Kidney (tissue), 14 donors: ENCODE results near the gene PDSS2. TPM values are rescaled to one million over a fixed set of nuclear protein-coding genes. Genes with fewer than 3 reads are reported as not detected.
A peak's percentile ranks its signal among the peaks of the same experiment; 100 is the strongest.

Experiments
- DNase-seq, 5 donors: peaks; one replicate each; pipeline ENCODE4 v3.0.0-alpha.2; 2013 to 2020
- FAIRE-seq: peaks from 2 replicates; lab custom pipeline; 2012; peaks lifted over from hg19 to GRCh38; lab: Jason Lieb, UNC
- H3K27ac ChIP-seq, 2 donors: one replicate each; pipeline ENCODE4 v1.7.0; 2013; ENCODE audit warnings: low read depth in 2 of 2, low read length in 2 of 2, inconsistent platforms in 1 of 2
- H3K27me3 ChIP-seq: one replicate; pipeline ENCODE4 v1.7.1; 2013; ENCODE audit warnings: low read length, inconsistent platforms; ENCODE audit not compliant: control insufficient read depth, insufficient read depth
- H3K36me3 ChIP-seq, 3 donors: one replicate each; pipeline versions ENCODE4 v1.7.0 to v1.7.1; 2013; ENCODE audit warnings: low read length in 3 of 3, control low read depth in 1 of 3, inconsistent platforms in 1 of 3; ENCODE audit not compliant: insufficient read depth in 3 of 3, control insufficient read depth in 2 of 3
- H3K4me1 ChIP-seq, 3 donors: one replicate each; pipeline versions ENCODE4 v1.7.0 to v1.7.1; 2013; ENCODE audit warnings: low read length in 3 of 3, inconsistent platforms in 1 of 3, low read depth in 1 of 3; ENCODE audit not compliant: control insufficient read depth in 2 of 3, insufficient read depth in 2 of 3
- H3K4me3 ChIP-seq, 3 donors: one replicate each; pipeline versions ENCODE4 v1.7.0 to v1.8.1; 2013; ENCODE audit warnings: low read length in 3 of 3, control low read depth in 1 of 3, inconsistent platforms in 1 of 3
- H3K9ac ChIP-seq, 3 donors: one replicate each; pipeline versions ENCODE4 v1.7.0 to v1.7.1; 2013; ENCODE audit warnings: low read length in 3 of 3, control low read depth in 1 of 3, inconsistent platforms in 1 of 3
- H3K9me3 ChIP-seq, 3 donors: one replicate each; pipeline versions ENCODE4 v1.7.0 to v1.7.1; 2013; ENCODE audit warnings: low read length in 3 of 3, control low read depth in 1 of 3, inconsistent platforms in 1 of 3; ENCODE audit not compliant: control insufficient read depth in 2 of 3, insufficient read depth in 1 of 3
- CTCF ChIP-seq: IDR thresholded peaks from 3 replicates; pipeline ENCODE4 v1.5.1; 2012; ENCODE audit warnings: mild to moderate bottlenecking, moderate library complexity, borderline replicate concordance; ENCODE audit not compliant: insufficient read depth; ENCODE audit errors: extremely low read depth
- intact Hi-C: fragments of 100-400 bp; cut with DNase I; formaldehyde crosslinking; loops from one replicate; pipeline ENCODE4 v1.11.1; 2022
- polyA plus RNA-seq: library from polyadenylated mRNA; stranded (reverse); fragments of 350-450 nt; fragmentation: Illumina TruSeq; extraction: RNeasy Lipid Tissue Mini Kit (QIAGEN cat#74804); gene quantifications from one replicate; pipeline ENCODE4 v1.2.3, GENCODE V29; 2014; ENCODE audit warnings: low read depth, low replicate concordance; ENCODE audit not compliant: insufficient read depth
- total RNA-seq: library from RNA; stranded (reverse); fragmentation: NEBNext Ultra II Directional; extraction: Animal tissue kit (Norgen Biotek cat#: 25700); gene quantifications from one replicate; pipeline ENCODE4 v1.2.1, GENCODE V29; 2021
- donor health status: control.
- donor health status: control.
- donor health status: control.
- donor health status: control.
- donor health status: control.
- donor health status: DM: yes; HTN: yes; CAD: no.
- donor health status: Normal renal cell carcinoma (clear cell type).

PDSS2 gene
- total and polyA plus RNA-seq, 2 donors from 2014 or later, result 16.4 to 20.7 TPM

- no peak overlapping the region for H3K9ac ChIP-seq
These were observed 35.9 kb upstream of the PDSS2 start for GRCh38 chr6:107495196-107495643.

GRCh38 chr6:107493158-107494057 lies 34.0 kb upstream of the PDSS2 start:
- Histone ChIP-seq H3K27me3 (no peaks in the 10 kb centered on the region), H3K9me3 (no peaks in the 10 kb centered on the region), H3K36me3 (no peaks in the 10 kb centered on the region), H3K4me3 (peak overlapping the region in 2 of 3 donors; percentile 31 to 82), H3K4me1 (peaks cover 2 to 32% (median 6%) of the 10 kb centered on the region in 3 donors), H3K9ac (peak overlapping the region in 2 of 3 donors; percentile 39 to 57), H3K27ac (no peak overlapping the region)
- TF ChIP-seq CTCF, result no peak
- intact Hi-C loops, result no loop called here
- FAIRE-seq, result no peak
- peak in 4 of 5 donors; percentile 86 to 94 (median 91) for DNase-seq

More at GRCh38 chr6:107495196-107495643, 35.9 kb upstream of the PDSS2 start:
- TF ChIP-seq CTCF, result no peak
- Histone ChIP-seq H3K9me3 (no peaks in the 10 kb centered on the region), H3K27ac (peak overlapping the region; percentile 36 to 67), H3K4me1 (peaks cover 2 to 29% (median 2%) of the 10 kb centered on the region in 3 donors), H3K4me3 (peak overlapping the region in 1 of 3 donors; percentile 49), H3K36me3 (no peaks in the 10 kb centered on the region), H3K27me3 (no peaks in the 10 kb centered on the region)
- intact Hi-C loops, result no loop called here
- DNase-seq (peak in 2 of 5 donors; percentile 45 to 67), FAIRE-seq (no peak)

GRCh38 chr6:107491760-107492660 lies 32.6 kb upstream of the PDSS2 start:
- FAIRE-seq (no peak), DNase-seq (peak in 4 of 5 donors; percentile 33 to 80 (median 68))
- peaks cover 1% of the 10 kb centered on the region for H3K27me3 ChIP-seq
- peak overlapping the region in 1 of 3 donors; percentile 73 for H3K9ac ChIP-seq
- no peak overlapping the region for H3K27ac ChIP-seq
- no peaks in the 10 kb centered on the region for H3K9me3 ChIP-seq
- H3K4me3 ChIP-seq, result peak overlapping the region; percentile 46 to 82 (median 65)
- no peaks in the 10 kb centered on the region for H3K36me3 ChIP-seq
- no peak for TF ChIP-seq CTCF
- intact Hi-C loops, result no loop called here
- peaks cover 2 to 32% (median 10%) of the 10 kb centered on the region in 3 donors for H3K4me1 ChIP-seq
